GM18526 (cell line): Measurements from ENCODE around the gene MGA.

Experiments used
- POLR2A ChIP-seq: IDR thresholded peaks from 3 replicates; pipeline ENCODE4 v1.6.1; 2011; ENCODE audit not compliant: insufficient read length; ENCODE audit errors: extremely low read depth

Gene MGA

GRCh38 chr15:41819455-41820050 is 159.3 kb downstream of the MGA start:
- no peak for TF ChIP-seq POLR2A

- TF ChIP-seq POLR2A: no peak
Measured at GRCh38 chr15:41820791-41821423, 160.7 kb downstream of the MGA start.

GRCh38 chr15:41821831-41822230 is 161.6 kb downstream of the MGA start:
- no peak for TF ChIP-seq POLR2A

GRCh38 chr15:41822471-41822870 is 162.3 kb downstream of the MGA start:
- no peak for TF ChIP-seq POLR2A
